Measurements from ENCODE around the gene LRRC37B.

LRRC37B gene

GRCh38 chr17:32007463-32008298 is 498 bp downstream of the LRRC37B start (continued):
- TF ChIP-seq ZNF639 (tag by site-specific recombination; IDR thresholded peaks at IDR 0.05) = no peak
- peak; percentile 73 for TF ChIP-seq ZNF398 (tag by site-specific recombination; IDR thresholded peaks at IDR 0.05)
- TF ChIP-seq ZNF335 (tag by site-specific recombination; conservative IDR thresholded peaks at IDR 0.05) = peak; percentile 29
- no peak for TF ChIP-seq ZNF626 (tag by site-specific recombination; IDR thresholded peaks at IDR 0.05)
- no peak for TF ChIP-seq KLF10 (tag by site-specific recombination; IDR thresholded peaks at IDR 0.05)
- TF ChIP-seq ZNF654 (tag by site-specific recombination; IDR thresholded peaks at IDR 0.05; ENCODE audit: low read depth) = no peak
- no peak for TF ChIP-seq ATF2 (tag by site-specific recombination; IDR thresholded peaks at IDR 0.05; ENCODE audit: low read depth)
- TF ChIP-seq ZNF391 (tag by site-specific recombination; IDR thresholded peaks at IDR 0.05; ENCODE audit: borderline replicate concordance, low read depth) = 0 out of 2 replicates have a peak, but pooled peaks have one; percentile 14
- no peak for TF ChIP-seq ZNF292 (tag by site-specific recombination; IDR thresholded peaks at IDR 0.05; ENCODE audit: borderline replicate concordance, low read depth)
- TF ChIP-seq ZNF677 (tag by site-specific recombination; IDR thresholded peaks at IDR 0.05) = 0 out of 2 replicates have a peak, but pooled peaks have one; percentile 47
- no peak for TF ChIP-seq GLI4 (tag by site-specific recombination; IDR thresholded peaks at IDR 0.05)
- TF ChIP-seq ZNF266 (tag by site-specific recombination; IDR thresholded peaks at IDR 0.05; ENCODE audit: low read depth) = no peak
- no peak for TF ChIP-seq ZNF530 (tag by site-specific recombination; IDR thresholded peaks at IDR 0.05; ENCODE audit: low read depth)
- TF ChIP-seq ZNF174 (tag by site-specific recombination; IDR thresholded peaks at IDR 0.05) = no peak

- Histone ChIP-seq H3K27ac (ENCODE audit: extremely low read depth, low read depth, low read length) (no peak overlapping the region), H3K4me1 (ENCODE audit: control insufficient read depth, insufficient read depth, low read length) (no peaks in the 10 kb centered on the region), H3K4me3 (ENCODE audit: low read depth, low read length) (peak overlapping the region; percentile 52; the same call in 1 of the 2 replicates), H3K9me3 (ENCODE audit: control insufficient read depth, insufficient read depth, low read depth, low read length) (no peaks in the 10 kb centered on the region), H3K36me3 (ENCODE audit: control insufficient read depth in 2 of 2, insufficient read depth in 1 of 2, low read length in 2 of 2) (no peaks in the 10 kb centered on the region; a peak in 1 of 3 replicates)
- TF ChIP-seq ZNF629 (tag by site-specific recombination; IDR thresholded peaks at IDR 0.05) (no peak), GLI2 (tag by site-specific recombination; IDR thresholded peaks at IDR 0.05; ENCODE audit: borderline replicate concordance, low read depth) (no peak), ZNF121 (tag by site-specific recombination; IDR thresholded peaks at IDR 0.05) (peak; percentile 90), ZNF426 (tag by site-specific recombination; IDR thresholded peaks at IDR 0.05) (no peak)
- POLR2A ChIA-PET = interaction anchor here (0.6 kb wide), 1 partner anchor 32 kb away, joined by 8 read pairs; no protein-coding TSS in a partner anchor
- CTCF ChIA-PET = interaction anchor here (0.6 to 4.0 kb wide), 6 partner anchors 31 to 504 kb away, joined by 3 to 36 read pairs (median 4); no protein-coding TSS in a partner anchor
These were observed 2.0 kb downstream of the LRRC37B start for GRCh38 chr17:32009262-32009542.

GRCh38 chr17:32010114-32010513 is 2.9 kb downstream of the LRRC37B start:
- H3K36me3 ChIP-seq (ENCODE audit: control insufficient read depth in 2 of 2, insufficient read depth in 1 of 2, low read length in 2 of 2) = no peaks in the 10 kb centered on the region; a peak in 1 of 3 replicates
- H3K4me3 ChIP-seq (ENCODE audit: low read depth, low read length) = no peak overlapping the region
- no peak overlapping the region for H3K27ac ChIP-seq (ENCODE audit: extremely low read depth, low read depth, low read length)
- H3K4me1 ChIP-seq (ENCODE audit: control insufficient read depth, insufficient read depth, low read length) = peaks cover 4% of the 10 kb centered on the region
- no peaks in the 10 kb centered on the region for H3K9me3 ChIP-seq (ENCODE audit: control insufficient read depth, insufficient read depth, low read depth, low read length)
- CTCF ChIA-PET = interaction anchor here (1.9 kb wide), 1 partner anchor 99 kb away, joined by 4 read pairs; no protein-coding TSS in a partner anchor
- POLR2A ChIA-PET = no interaction called here
- TF ChIP-seq ATF2 (tag by site-specific recombination; IDR thresholded peaks at IDR 0.05; ENCODE audit: low read depth) (no peak), HOXA7 (CRISPR knock-in tag; IDR thresholded peaks at IDR 0.05; ENCODE audit: borderline replicate concordance) (no peak), ZNF423 (tag by site-specific recombination; IDR thresholded peaks at IDR 0.05) (no peak), ZNF138 (tag by site-specific recombination; IDR thresholded peaks at IDR 0.05; ENCODE audit: borderline replicate concordance) (no peak), ZNF391 (tag by site-specific recombination; IDR thresholded peaks at IDR 0.05; ENCODE audit: borderline replicate concordance, low read depth) (no peak), ZSCAN5A (tag by site-specific recombination; IDR thresholded peaks at IDR 0.05) (no peak), ZNF121 (tag by site-specific recombination; IDR thresholded peaks at IDR 0.05) (no peak), ZNF704 (tag by site-specific recombination; IDR thresholded peaks at IDR 0.05) (no peak)
